NB4 (cell line): ENCODE measurements around the gene FSD1L.

ENCODE experiments used
- CTCF ChIP-seq: IDR thresholded peaks from one replicate; pipeline ENCODE4 v1.5.1; 2012; ENCODE audit warnings: low read depth, low read length
- POLR2A ChIP-seq: IDR thresholded peaks from 2 replicates; pipeline ENCODE4 v1.6.1; 2011; ENCODE audit warnings: mild to moderate bottlenecking; ENCODE audit not compliant: insufficient read length; ENCODE audit errors: extremely low read depth
- TF ChIP-seq, protein P1 (sequence below): IDR thresholded peaks from 2 replicates; pipeline ENCODE4 v1.6.1; 2011; ENCODE audit warnings: low read depth, low read length

DNA sequence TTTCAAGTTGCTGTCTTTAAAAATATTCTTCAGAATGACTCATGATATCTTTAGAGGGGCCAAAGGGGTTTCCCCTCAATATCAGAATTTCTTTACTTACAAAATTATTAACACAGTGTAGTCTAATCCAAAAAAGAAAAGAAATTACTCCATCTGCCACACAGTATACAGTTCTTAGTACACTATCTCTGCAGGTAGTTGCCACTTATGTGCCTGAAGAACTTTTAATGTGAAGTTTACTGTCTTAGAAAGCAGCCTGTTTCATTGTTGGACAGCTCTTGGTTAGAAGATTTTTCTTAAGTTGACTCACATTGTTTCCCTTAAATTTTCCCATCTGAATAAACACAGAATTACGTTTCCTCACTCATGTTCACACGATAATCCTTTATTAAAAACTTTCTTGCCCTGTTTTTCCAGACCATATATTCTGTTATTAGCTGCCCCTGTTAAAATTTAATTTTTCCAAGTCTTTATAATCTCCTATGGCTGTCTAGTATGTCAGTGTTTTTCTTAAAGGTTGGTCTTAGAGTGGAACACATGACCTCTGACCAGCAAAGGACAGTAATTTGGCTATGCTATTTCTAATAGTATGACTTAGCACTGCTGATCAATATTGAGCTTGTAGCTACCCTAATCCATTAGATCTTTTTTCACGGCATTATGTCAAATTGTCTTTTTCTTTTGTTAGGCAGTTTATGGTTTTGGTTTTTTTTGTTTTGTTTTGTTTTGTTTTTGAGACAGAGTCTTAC, 88.3 kb downstream of the FSD1L start:
- no peak for TF ChIP-seq CTCF
- no peak for TF ChIP-seq POLR2A
- TF ChIP-seq, protein P1, sequence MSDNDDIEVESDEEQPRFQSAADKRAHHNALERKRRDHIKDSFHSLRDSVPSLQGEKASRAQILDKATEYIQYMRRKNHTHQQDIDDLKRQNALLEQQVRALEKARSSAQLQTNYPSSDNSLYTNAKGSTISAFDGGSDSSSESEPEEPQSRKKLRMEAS, result no peak
